Colonic mucosa (tissue), 4 donors: Measurements from ENCODE around the gene LRRC32. TPM values are rescaled to one million over a fixed set of nuclear protein-coding genes. Genes with fewer than 3 reads are reported as not detected.

Experiments
- DNase-seq: peaks from one replicate; pipeline ENCODE4 v3.0.0-alpha.2; 2020
- H3K27ac ChIP-seq: fragments of 200-600 bp; one replicate; pipeline ENCODE4 v1.8.0; 2021
- H3K27me3 ChIP-seq: fragments of 200-600 bp; one replicate; pipeline ENCODE4 v1.8.0; 2021
- H3K36me3 ChIP-seq: fragments of 200-600 bp; one replicate; pipeline ENCODE4 v1.8.0; 2021
- H3K4me1 ChIP-seq: fragments of 200-600 bp; one replicate; pipeline ENCODE4 v1.8.0; 2021; ENCODE audit warnings: mild to moderate bottlenecking
- H3K4me3 ChIP-seq: fragments of 200-600 bp; one replicate; pipeline ENCODE4 v1.8.0; 2021
- H3K9ac ChIP-seq, 2 donors: one replicate each; pipeline ENCODE4 v1.7.0; 2013; ENCODE audit warnings: control low read depth in 2 of 2, low read depth in 2 of 2, low read length in 2 of 2
- H3K9me3 ChIP-seq: fragments of 200-600 bp; one replicate; pipeline ENCODE4 v1.8.0; 2021
- intact Hi-C: fragments of 100-400 bp; cut with DNase I; formaldehyde crosslinking; loops from one replicate; pipeline ENCODE4 v1.14.1; 2022
- total RNA-seq, 2 donors: library from RNA; stranded (reverse); fragmentation: NEBNext Ultra II Directional in 1 of 2; extraction: Animal tissue kit (Norgen Biotek cat#: 25700) in 1 of 2; gene quantifications; one replicate each; pipeline ENCODE4 v1.2.1, GENCODE V29; 2021
- TF ChIP-seq, protein P1 (sequence below): fragments of 200-600 bp; IDR thresholded peaks from one replicate; pipeline ENCODE4 v1.8.0; 2022; ENCODE audit warnings: antibody characterized with exemption, mild to moderate bottlenecking
- donor health status: healthy.
- donor health status: DM: no; HTN: no; CAD: no.
- donor health status: DM: no; HTN: no; CAD: no.

Gene LRRC32
- total RNA-seq, 2 donors from 2014 or later = 5.9 to 26.8 TPM

GRCh38 chr11:76662656-76663485, 7.7 kb downstream of the LRRC32 start:
- no peaks in the 10 kb centered on the region for H3K4me1 ChIP-seq
- no peaks in the 10 kb centered on the region for H3K27me3 ChIP-seq
- TF ChIP-seq, protein P1, sequence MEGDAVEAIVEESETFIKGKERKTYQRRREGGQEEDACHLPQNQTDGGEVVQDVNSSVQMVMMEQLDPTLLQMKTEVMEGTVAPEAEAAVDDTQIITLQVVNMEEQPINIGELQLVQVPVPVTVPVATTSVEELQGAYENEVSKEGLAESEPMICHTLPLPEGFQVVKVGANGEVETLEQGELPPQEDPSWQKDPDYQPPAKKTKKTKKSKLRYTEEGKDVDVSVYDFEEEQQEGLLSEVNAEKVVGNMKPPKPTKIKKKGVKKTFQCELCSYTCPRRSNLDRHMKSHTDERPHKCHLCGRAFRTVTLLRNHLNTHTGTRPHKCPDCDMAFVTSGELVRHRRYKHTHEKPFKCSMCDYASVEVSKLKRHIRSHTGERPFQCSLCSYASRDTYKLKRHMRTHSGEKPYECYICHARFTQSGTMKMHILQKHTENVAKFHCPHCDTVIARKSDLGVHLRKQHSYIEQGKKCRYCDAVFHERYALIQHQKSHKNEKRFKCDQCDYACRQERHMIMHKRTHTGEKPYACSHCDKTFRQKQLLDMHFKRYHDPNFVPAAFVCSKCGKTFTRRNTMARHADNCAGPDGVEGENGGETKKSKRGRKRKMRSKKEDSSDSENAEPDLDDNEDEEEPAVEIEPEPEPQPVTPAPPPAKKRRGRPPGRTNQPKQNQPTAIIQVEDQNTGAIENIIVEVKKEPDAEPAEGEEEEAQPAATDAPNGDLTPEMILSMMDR = no peak

GRCh38 chr11:76661834-76662434, 8.6 kb downstream of the LRRC32 start:
- Histone ChIP-seq H3K9me3 (no peaks in the 10 kb centered on the region), H3K27ac (no peak overlapping the region), H3K36me3 (no peaks in the 10 kb centered on the region), H3K9ac (no peak overlapping the region), H3K4me3 (no peak overlapping the region), H3K4me1 (no peaks in the 10 kb centered on the region), H3K27me3 (no peaks in the 10 kb centered on the region)
- intact Hi-C loops = no loop called here
- TF ChIP-seq, protein P1 = no peak
- DNase-seq = no peak

More at GRCh38 chr11:76662656-76663485, 7.7 kb downstream of the LRRC32 start:
- no peak overlapping the region for H3K4me3 ChIP-seq
- no peaks in the 10 kb centered on the region for H3K36me3 ChIP-seq
- H3K9ac ChIP-seq = no peak overlapping the region
- no peaks in the 10 kb centered on the region for H3K9me3 ChIP-seq
- intact Hi-C loops = no loop called here
- no peak overlapping the region for H3K27ac ChIP-seq
- DNase-seq = no peak

DNA sequence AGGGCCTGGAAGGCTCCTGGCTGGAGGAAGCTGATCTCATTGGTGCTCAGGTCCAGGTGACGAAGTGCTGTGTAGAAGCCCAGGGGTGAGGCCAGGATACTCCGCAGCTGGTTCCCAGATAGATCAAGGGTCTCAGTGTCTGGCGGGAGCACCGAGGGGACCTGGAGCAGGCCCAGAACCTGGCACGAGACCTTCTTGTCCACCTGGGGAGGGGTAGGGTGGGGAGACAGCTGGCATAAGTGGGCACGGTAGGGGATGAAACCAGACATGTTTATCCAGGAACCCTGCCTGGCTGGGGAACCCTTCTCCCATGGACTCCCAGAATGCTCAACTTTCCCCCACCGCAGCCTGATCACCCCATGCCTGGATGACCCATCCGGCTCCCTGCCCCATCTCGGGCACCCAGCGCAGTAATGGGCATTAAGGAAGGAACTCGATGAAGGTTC, 9.2 kb downstream of the LRRC32 start:
- no peak for DNase-seq
- no peak overlapping the region for H3K4me3 ChIP-seq
- H3K9ac ChIP-seq = no peak overlapping the region
- H3K27ac ChIP-seq = no peak overlapping the region
- intact Hi-C loops = no loop called here
- TF ChIP-seq, protein P1 = no peak
- H3K4me1 ChIP-seq = no peaks in the 10 kb centered on the region
- no peaks in the 10 kb centered on the region for H3K36me3 ChIP-seq
- no peaks in the 10 kb centered on the region for H3K9me3 ChIP-seq
- H3K27me3 ChIP-seq = no peaks in the 10 kb centered on the region

DNA sequence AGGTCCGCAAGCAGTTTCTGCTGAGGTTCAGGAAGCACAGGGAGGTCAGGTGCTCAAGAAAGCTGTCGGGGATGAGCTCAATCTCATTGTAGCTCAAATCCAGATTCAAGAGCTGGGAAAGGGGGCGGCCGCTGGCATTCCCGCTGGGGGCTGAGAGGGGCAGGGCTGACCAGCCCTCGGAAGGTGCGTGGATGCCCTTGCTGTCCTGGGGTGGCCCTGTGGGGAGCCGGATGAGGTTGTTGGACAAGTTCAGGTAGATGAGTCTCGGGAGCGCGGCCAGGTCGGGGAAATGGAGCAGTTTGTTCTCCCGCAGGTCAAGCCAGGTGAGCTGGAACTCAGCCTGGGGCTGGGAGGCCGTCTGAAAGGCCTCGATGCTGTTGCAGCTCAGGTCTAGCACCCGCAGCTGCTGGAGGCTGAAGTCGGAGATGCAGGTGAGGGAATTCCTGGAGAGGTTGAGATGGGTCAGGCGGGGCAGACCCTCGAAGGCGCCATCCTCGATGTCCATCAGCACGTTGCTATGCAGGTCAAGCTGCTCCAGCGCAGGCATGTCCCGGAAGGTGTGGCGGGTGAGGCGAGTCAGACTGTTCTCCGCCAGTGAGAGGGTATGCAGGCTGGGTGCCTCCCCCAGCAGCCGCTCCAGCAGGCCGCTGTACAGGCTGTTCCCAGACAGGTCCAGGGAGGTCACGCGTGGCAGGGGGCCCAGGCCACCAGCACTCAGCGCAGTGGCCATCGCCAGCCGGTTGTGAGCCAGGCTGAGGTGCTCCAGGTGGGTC, 9.8 kb downstream of the LRRC32 start:
- Histone ChIP-seq H3K4me1 (no peaks in the 10 kb centered on the region), H3K27ac (no peak overlapping the region)

More for the DNA sequence above, 9.8 kb downstream of the LRRC32 start:
- Histone ChIP-seq H3K36me3 (no peaks in the 10 kb centered on the region), H3K4me3 (no peak overlapping the region), H3K27me3 (no peaks in the 10 kb centered on the region), H3K9ac (no peak overlapping the region), H3K9me3 (no peaks in the 10 kb centered on the region)
- intact Hi-C loops = no loop called here
- TF ChIP-seq, protein P1 = no peak
- no peak for DNase-seq
